ENCODE results near the gene NTMT1.
A peak's percentile ranks its signal among the peaks of the same experiment; 100 is the strongest.

The NTMT1 gene

DNA sequence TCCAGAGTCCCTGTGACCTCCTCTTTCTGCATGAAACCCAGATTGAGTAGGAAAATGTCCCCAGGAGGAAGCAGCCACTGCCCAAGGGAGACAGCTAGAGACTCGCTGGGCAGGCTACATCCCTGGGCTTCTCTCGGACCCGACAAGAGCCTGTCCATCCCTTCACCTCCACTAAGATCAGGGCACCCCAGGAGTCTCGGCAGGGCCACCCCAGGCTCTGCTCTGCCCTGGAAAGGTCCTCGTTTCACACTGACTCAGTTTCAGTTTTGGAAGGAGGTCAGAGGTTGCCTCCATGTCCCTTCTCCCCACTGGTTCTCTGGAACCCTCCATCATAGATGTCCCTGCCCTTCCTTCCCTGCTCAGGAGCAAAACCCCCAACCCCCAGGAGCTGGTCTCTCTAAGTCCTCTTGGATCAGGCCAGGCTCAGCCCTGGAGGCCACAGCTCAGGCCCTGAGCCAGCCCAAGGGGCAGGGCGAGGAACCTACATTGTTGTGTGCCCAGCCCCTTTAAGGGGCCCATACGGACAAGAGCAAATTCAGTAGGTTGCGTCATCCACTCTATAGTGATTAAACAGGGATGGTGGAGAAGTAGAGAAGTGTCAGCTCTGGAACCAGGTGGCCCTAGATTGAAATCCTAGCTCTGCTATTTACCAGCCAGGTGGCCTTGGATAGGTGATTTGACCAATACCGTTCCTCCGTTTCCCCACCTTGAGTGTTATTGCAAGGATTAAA, 42.5 kb upstream of the NTMT1 start:
- no peak for TF ChIP-seq CTCF (IDR thresholded peaks at IDR 0.05; ENCODE audit: low read depth, low read length)
- DNase-seq (ENCODE audit: low read depth in 2 of 2): peak; percentile 38 to 70
- no peak overlapping the region for H3K4me3 ChIP-seq (replicated peaks in 1 of 2; ENCODE audit: low read depth in 2 of 2, low read length in 2 of 2)

DNA sequence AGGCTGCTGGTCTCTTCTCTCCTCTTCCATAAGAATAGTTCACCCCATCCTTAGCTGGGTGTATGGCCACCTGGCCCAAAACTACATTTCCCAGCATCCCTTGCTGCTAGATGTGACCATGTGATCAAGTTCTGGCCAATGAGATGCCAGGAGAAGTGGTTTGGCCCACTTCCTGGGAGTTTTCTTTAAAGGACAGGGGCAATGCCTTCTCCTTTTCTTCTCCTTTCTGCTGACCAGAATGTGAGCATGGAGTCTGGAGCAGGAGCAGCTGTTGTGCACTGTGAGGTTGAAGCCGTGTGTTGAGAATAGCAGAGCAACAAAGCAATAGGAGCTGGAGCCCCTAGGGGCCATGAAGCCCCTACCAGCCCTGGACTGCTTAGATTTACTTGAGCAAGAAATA, 41.8 kb upstream of the NTMT1 start:
- no peak overlapping the region for H3K4me3 ChIP-seq (replicated peaks in 1 of 2; ENCODE audit: low read depth in 2 of 2, low read length in 2 of 2)
- TF ChIP-seq CTCF (IDR thresholded peaks at IDR 0.05; ENCODE audit: low read depth, low read length): no peak
- DNase-seq (ENCODE audit: low read depth in 2 of 2): peak; percentile 91 to 93

DNA sequence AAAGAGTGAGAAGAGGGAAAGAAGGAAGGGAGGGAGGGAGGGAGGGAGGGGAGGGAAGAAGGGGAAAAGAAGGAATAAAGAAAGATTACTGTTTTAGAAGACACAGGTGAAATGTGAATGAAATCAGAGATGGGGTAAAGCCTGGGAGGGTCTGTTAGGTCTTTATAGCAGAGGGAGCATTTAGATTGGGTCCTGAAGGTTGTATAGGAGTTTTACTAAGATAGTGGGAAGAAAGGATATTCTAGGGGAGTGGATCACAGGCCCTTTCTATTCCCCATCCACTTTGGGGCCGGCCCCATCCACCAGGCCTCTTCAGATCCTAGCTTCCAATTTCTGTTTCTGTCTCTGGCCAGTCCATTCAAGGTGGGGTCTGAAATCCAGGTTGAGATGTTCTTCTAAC, 40.6 kb upstream of the NTMT1 start:
- no peak for DNase-seq (ENCODE audit: low read depth in 2 of 2)
- TF ChIP-seq CTCF (IDR thresholded peaks at IDR 0.05; ENCODE audit: low read depth, low read length): no peak
- H3K4me3 ChIP-seq (replicated peaks in 1 of 2; ENCODE audit: low read depth in 2 of 2, low read length in 2 of 2): no peak overlapping the region

DNA sequence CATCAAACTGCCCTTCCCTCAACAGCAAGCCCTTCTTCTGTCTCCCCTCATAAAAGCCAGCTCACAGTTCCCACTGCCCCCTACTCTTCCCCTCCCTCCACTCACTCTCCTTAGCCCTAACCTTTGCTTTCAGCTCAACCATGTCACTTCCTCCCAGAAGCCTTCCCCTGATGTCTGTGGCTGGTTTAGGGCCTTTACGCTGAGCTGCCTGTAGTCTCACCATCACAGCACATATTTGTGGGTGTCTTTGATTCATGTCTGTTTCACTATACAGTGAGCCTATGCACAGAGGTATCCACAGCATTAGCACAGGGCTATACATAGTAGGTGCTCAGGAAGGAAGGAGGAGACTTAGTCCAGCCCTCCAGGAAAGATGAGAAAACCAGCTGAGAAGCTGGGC, 39.7 kb upstream of the NTMT1 start:
- no peak for DNase-seq (ENCODE audit: low read depth in 2 of 2)
- TF ChIP-seq CTCF (IDR thresholded peaks at IDR 0.05; ENCODE audit: low read depth, low read length): no peak
- no peak overlapping the region for H3K4me3 ChIP-seq (replicated peaks in 1 of 2; ENCODE audit: low read depth in 2 of 2, low read length in 2 of 2)

- no peak for TF ChIP-seq CTCF (IDR thresholded peaks at IDR 0.05; ENCODE audit: low read depth, low read length)
- DNase-seq (ENCODE audit: low read depth in 2 of 2): peak in 1 of 2 donors; percentile 72
- no peak overlapping the region for H3K4me3 ChIP-seq (replicated peaks in 1 of 2; ENCODE audit: low read depth in 2 of 2, low read length in 2 of 2)
Observed at GRCh38 chr9:129586685-129587084, 39.3 kb upstream of the NTMT1 start.

GRCh38 chr9:129587487-129588262, 38.3 kb upstream of the NTMT1 start:
- no peak for DNase-seq (ENCODE audit: low read depth in 2 of 2)
- no peak overlapping the region for H3K4me3 ChIP-seq (replicated peaks in 1 of 2; ENCODE audit: low read depth in 2 of 2, low read length in 2 of 2)
- no peak for TF ChIP-seq CTCF (IDR thresholded peaks at IDR 0.05; ENCODE audit: low read depth, low read length)
